GM18861 (cell line): ENCODE results near the gene OR7G3.

Experiments used
- ATAC-seq: cut with Tn5 transposase; IDR thresholded peaks from one replicate; pipeline ENCODE4 v1.9.1; 2021; ENCODE audit not compliant: unreplicated experiment

OR7G3 gene

GRCh38 chr19:9126900-9127405 is at the start of gene OR7G3:
Gene OR7G3 (minus strand): TSS chr19:9126950. CDS start chr19:9126950, 0 bp downstream.
- no peak for ATAC-seq

GRCh38 chr19:9175326-9175725 is 48.6 kb upstream of the OR7G3 start:
- no peak for ATAC-seq

- ATAC-seq, result no peak
Observed at GRCh38 chr19:9171393-9171991, 44.7 kb upstream of the OR7G3 start.

GRCh38 chr19:9166846-9167245 is 40.1 kb upstream of the OR7G3 start:
- no peak for ATAC-seq

GRCh38 chr19:9165261-9165660 is 38.5 kb upstream of the OR7G3 start:
- no peak for ATAC-seq

GRCh38 chr19:9161427-9161826 is 34.7 kb upstream of the OR7G3 start:
- no peak for ATAC-seq

GRCh38 chr19:9159891-9160290 is 33.1 kb upstream of the OR7G3 start:
- no peak for ATAC-seq

- ATAC-seq, result no peak
Observed at GRCh38 chr19:9156304-9156703, 29.6 kb upstream of the OR7G3 start.

GRCh38 chr19:9155591-9155990 is 28.8 kb upstream of the OR7G3 start:
- no peak for ATAC-seq

GRCh38 chr19:9151367-9151766 is 24.6 kb upstream of the OR7G3 start:
- no peak for ATAC-seq

- no peak for ATAC-seq
Observed at GRCh38 chr19:9150650-9151049, 23.9 kb upstream of the OR7G3 start.

- no peak for ATAC-seq
Observed at GRCh38 chr19:9149997-9150396, 23.2 kb upstream of the OR7G3 start.

- ATAC-seq, result no peak
Observed at GRCh38 chr19:9148697-9149096, 21.9 kb upstream of the OR7G3 start.

GRCh38 chr19:9146882-9147281 is 20.1 kb upstream of the OR7G3 start:
- no peak for ATAC-seq

GRCh38 chr19:9144920-9145319 is 18.2 kb upstream of the OR7G3 start:
- no peak for ATAC-seq

- ATAC-seq, result peak; percentile 88
Observed at GRCh38 chr19:9140159-9140874, 13.6 kb upstream of the OR7G3 start, which contains the start of gene ZNF317. Gene ZNF317 (plus strand): TSS chr19:9140397. CDS start chr19:9156017, 15,620 bp downstream.

- no peak for ATAC-seq
Observed at GRCh38 chr19:9139609-9140158, 12.9 kb upstream of the OR7G3 start.

GRCh38 chr19:9132422-9132821 is 5.7 kb upstream of the OR7G3 start:
- ATAC-seq, result no peak

- no peak for ATAC-seq
Observed at GRCh38 chr19:9130965-9131364, 4.2 kb upstream of the OR7G3 start.

- ATAC-seq, result no peak
Observed at GRCh38 chr19:9128171-9128570, 1.4 kb upstream of the OR7G3 start.

- ATAC-seq, result no peak
Observed at GRCh38 chr19:9116547-9116946, 10.2 kb downstream of the OR7G3 start.

- ATAC-seq, result no peak
Observed at GRCh38 chr19:9115307-9115813, 11.4 kb downstream of the OR7G3 start, which contains the start of gene OR7G1. Gene OR7G1 (minus strand): TSS chr19:9115763. CDS start chr19:9115763, 0 bp downstream.
